Measurements from ENCODE around the gene SIRPG.
"Not testable (repeated sequence)": the region's sequence is repeated elsewhere in the genome, so short reads cannot be mapped to it uniquely, and the experiment has no call there.

SIRPG gene

DNA sequence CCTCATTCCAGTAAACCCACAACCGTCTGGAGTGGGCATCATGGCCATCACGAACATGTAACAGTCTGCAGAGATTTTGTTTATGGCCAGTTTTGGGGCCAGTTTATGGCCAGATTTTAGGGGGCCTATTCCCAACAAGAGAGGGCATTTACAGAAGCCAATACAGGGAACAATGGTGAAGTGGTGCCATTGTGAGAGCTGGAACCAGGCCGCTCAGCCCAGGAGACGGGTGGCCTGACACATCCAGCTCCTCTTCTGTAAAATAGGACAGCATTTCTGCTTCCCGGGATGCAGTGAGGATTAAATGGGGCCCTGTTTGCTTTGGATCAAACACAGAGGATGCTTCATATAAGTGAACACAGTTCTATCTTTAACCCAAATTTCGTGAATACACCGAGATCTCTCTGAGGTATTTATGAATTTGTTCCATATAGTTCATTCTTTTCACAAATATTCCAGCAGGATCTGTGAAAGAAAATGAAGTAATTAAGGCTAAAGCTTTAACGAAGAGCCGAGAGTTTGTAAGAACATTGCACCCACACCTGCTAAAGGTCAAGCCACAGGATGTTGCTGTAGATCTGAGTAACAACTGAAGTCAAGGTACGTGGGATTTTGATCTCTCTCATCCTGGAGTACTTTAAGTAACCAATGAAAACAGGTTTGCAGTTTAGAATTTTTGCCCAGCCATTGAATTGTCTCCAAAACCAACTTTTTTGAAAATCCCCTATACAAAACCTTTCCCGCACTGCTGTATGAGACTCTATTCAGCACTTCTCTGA is 14.5 kb upstream of the SIRPG start:
- peak; percentile 62 to 68 for ATAC-seq

DNA sequence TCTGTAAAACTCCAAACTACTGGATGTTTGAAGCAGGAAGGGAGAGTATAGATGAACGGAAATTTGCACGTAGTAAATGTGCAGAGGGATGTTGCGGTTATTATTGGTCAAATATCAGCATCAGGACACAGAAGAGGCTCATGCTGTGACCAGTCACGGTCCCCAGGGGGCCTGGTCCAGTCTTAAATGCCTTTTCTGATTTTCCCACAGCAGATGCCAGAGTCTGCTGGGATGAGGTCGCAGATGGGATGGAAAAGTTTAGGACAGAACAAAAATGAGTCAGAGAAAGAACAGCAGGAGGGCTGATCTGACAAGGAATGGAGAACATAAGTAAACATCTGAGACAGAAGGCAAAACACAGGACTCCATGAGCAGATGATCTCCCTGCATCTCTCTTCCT is 11.7 kb upstream of the SIRPG start:
- no peak for ATAC-seq

DNA sequence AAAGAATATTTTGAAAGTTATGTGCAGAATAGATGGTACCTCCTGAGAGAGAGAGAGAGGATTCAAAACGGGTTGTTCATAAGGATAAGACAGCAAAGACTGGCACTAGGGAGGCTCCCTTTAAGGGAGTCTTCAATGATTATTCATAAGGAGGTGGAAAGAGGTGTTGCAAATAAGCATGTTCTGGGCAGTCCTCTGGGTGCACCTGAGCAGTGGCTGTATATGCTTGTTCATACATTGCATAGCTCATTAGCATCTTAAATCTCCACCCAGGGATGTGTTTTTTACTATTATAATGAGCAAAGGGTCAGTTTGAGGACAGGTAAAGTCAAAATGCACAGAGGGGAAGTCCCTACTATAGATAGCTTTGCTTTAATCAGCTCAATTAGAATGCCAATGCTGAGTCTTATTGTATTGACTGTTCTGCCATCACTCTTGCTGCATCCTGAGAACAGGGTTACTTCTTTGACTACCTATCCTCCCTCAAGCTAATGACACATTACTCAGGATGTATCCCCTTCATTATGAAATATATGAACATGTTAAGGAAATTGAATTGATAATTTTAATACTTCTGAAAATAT is 10.0 kb upstream of the SIRPG start:
- ATAC-seq, result peak; percentile 61 to 66

GRCh38 chr20:1666802-1667201 is 9.2 kb upstream of the SIRPG start:
- ATAC-seq, result no peak

DNA sequence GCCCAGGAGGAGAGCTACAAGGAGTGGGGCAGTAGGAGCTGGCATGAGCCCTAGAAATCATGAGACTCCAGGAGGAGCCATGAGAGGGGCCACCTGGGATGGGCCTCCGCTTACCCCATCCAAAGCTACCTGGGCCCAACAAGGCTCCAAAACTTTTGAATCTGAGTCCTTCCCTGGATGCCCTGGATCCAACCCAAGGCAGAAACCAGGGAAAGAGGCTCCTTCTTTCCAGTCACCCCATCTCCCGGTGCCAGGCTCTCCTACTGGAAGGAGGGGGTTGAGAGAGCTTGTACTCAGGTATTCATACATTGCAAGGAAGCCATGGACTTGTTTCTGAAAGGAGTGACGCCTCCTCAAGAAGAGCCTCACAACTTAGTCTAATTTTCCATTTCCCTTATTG is 7.8 kb upstream of the SIRPG start:
- ATAC-seq, result no peak

DNA sequence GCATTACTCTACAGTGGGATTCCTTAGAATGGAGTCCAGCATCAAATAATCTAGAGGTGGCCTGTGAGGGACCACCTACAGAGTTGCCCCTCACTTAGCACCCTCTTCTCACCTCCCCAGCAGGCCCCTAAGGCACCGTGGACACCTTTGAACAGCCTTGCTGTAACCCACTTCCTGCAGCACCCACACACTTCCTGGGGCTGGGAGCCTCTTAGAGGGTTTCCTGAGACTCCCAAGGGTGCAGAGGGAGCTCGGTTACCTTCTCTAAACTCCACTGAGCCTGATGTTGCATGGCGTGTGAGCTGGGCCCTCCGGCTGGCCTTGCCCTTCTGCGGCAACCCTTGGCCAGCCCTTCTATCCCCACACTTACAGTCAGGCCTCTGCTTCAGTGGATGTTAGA is 7.3 kb upstream of the SIRPG start:
- ATAC-seq, result peak; percentile 11 to 21

- ATAC-seq, result peak; percentile 36 to 42
These were observed 6.3 kb upstream of the SIRPG start for GRCh38 chr20:1663917-1664316.

DNA sequence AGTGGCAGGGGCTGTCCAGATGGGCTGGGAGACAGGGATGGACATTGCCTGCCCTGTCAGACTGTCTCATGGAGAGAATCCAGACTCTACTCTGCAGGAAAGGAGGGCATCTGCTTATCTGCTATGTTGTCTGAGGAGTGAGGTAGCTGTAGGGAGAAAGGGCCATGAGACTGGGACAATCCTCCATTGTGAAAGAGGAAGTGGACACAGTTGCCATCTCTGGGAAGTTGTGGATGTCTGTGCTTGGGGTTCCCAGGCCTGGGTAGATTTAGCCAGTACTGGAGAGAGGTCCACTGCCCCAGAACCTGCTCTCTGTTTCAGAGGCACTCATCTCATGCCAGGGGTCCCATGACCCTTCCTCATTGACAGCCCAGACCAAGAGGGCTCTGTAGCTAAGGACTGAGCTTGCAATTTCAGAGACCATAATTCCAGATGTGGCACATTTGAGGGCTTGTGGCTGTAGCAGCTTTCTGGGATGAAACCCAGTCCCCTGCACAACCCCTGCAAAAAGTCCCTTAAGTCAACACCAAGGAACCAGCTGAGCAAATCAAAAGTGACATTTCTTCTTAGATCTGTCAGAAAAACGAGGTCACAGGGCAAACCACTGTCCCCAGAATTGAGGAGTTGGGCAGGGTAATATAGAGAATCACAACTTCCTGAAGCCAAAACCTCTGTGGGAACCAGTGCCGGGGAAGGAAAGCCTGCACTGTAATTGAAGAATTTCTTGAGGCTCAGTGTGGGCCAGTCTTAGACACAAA is 4.1 kb upstream of the SIRPG start:
- no peak for ATAC-seq

- peak; percentile 74 to 82 for ATAC-seq
These were observed 2.7 kb upstream of the SIRPG start for GRCh38 chr20:1660246-1660645.

DNA sequence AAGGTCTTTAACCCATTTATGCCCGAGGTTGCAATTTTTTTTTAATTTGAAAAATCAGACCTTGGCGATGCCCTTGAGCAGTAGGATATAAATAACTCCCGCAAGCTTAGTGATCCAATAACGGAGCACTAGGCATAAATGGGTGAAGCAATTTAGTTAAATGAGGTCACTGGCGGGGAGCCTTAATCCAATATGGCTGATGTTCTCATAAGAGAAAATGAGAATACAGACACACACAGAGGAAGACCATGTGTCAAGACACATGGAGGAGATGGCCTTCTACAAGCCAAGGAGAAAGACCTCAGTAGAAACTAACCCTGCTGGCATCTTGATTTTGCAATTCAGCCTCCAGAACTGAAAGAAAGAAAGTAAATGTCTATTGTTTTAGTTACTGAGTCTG is 735 bp downstream of the SIRPG start:
- ATAC-seq, result no peak

DNA sequence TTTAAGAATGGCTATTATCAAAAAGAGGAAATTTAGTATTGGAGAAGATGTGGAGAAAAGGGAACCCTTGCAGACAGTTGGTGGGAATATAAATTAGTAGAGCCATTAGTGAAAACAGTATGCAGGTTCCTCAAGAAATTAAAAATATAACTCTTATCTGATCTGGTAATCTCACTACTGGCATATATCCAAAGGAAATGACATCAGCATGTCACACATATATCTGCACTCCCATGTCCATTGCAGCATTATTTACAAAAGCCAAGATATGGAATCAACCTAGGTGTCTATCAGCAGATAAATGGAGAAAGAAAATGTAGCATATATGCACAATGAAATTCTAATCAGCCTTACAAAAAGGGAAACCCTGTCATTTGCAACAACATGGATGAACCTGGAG is 2.6 kb downstream of the SIRPG start:
- no peak for ATAC-seq

DNA sequence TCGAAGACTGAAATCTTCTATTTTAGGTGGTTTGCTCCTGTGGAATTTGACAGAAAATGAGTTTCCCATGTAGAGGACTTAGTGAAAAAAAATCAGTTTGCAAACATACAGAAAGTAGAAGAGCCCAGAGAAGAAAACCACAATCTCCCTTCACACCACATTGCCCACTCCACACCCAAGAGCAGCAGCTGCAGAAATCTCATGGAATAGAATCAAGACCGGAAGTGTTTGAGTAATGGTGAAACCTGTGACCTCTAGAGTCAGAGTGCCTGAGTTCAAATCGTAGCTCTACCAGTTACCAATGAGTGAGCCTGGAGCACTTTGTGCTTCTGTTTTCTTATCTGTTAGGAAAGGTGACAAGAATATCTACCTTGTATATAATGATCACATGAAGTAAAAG is 4.6 kb downstream of the SIRPG start:
- peak; percentile 38 for ATAC-seq

DNA sequence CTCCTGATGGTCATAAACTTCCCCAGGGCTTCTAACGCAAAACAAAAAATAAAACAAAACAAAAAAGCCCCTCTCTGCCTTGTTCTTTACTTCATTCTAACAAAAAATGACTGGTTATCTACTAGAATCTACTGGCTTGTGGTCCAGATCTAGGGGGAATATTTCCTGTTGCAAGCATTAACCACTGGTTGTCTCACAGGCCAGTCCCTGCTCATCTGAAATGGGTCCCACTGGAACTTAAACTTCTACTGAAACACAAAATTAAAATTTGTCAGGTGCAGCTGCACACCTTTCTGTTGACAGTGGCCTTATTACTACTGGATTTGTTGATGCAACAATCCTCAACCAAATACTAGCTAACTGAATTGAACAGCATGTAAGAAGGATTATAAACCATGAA is 5.5 kb downstream of the SIRPG start:
- ATAC-seq, result no peak

DNA sequence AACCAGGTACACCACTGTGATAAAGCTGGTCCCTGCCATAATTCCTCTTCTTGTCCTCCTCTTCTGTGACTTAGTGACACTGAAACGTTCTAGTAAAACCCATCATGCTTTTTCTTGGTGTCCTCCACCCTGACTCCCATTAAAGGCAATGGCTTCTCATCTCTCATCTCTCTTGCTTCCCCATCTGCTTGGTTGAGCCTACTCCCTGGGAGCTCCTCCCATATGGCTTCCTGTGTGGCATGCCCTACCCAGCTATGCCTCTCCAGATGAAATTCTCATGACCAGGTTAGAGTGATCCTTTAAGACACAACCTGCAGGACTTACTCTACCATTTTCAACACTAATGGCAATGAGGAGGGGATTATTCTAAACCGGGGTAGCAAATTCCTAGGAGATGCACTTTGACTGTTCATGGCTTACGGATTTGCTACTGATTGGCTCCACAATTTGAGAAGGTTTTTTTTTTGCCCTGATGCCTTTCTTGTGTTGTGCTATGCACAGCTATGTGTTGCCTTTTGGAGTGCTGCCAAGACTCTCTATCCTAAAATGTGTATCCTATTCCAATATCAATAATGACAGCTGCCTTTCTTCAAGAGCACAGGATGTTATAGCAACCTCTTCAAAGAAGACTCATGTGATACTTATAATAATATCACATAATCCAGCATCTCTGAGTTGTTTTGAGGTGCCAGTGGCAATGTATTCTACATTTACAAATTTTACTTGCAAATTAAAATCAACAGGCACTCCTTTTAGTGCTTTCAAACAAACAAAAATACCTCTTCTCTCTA is 6.1 kb downstream of the SIRPG start:
- no peak for ATAC-seq

GRCh38 chr20:1648101-1648500 is 9.5 kb downstream of the SIRPG start:
- ATAC-seq, result peak; percentile 80 to 89

DNA sequence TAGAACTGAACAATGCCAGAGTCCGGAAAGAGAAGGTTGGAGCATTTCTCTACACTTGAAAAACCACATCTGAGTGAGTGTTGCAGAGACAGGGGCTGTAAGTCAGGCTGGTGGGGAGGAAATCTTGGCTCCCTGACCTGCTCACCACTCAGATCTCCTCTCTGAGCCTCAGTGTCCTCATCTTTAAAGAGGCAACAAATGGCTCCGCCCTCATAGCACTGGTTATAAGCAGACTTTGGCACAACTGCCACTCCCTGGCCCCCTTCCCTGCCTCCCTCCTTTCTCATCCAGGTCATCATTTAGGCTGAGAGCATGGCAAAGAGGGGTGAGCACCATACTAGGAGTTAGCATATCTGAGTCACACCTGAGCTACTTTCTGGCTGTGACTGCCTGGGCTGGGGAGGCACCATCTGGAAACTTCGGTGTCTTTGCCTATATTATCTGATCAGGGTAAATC is 10.6 kb downstream of the SIRPG start:
- ATAC-seq, result peak; percentile 62 to 70

DNA sequence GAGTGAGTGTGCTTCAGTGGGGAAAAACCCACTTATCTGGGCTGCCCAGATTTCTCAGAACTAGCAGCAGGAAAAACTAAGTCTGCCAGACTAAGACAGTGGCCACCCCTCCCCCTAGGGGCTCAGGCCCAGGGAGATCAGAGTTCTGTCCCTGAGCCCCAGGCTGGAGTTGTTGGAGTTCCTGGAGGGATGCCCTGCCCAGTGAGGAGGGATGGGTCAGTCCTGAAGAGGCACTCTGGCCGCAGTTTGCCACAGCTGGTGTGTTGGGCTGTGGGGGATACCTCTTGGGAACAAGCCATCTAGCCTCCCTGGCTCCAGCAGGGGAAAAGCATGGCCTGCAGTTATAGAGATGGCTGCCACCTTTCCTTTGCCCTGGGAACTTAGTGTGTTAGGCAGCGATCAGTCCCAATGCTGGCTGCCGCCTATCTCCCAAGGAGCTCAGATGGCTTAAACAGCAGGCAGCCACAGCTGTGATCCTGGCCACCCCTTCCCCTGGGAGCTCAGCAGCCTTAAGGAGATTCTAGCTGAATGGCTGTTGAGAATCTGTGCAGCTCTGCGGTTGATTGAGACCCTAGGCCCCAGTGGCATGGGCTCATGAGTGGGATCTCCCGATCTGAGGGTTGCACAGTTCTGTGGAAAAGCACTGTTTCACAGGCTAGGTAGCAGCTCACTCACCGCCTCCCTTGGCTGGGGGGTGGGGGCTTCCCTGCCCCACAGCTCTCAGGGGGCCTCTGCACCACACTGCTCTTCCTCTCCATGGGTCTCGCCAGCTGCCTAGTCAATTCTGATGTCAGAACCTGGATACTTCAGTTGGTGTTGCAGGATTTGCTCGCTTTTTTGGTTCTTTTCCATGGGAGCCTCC is 13.2 kb downstream of the SIRPG start:
- no peak for ATAC-seq

DNA sequence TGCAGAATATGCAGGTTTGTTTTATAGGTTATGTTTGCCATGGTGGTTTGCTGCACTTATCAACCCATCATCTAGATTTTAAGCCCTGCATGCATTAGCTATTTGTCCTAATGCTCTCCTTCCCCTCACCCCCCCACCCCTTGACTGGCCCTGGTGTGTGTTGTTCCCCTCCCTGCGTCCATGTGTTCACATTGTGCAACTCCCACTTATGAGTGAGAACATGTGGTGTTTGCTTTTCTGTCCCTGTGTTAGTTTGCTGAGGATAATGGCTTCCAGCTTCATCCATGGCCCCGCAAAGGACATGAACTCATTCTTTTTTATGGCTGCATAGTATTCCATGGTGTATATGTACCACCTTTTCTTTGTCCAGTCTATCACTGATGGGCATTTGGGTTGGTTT is 18.9 kb downstream of the SIRPG start:
- ATAC-seq, result not testable (repeated sequence)

DNA sequence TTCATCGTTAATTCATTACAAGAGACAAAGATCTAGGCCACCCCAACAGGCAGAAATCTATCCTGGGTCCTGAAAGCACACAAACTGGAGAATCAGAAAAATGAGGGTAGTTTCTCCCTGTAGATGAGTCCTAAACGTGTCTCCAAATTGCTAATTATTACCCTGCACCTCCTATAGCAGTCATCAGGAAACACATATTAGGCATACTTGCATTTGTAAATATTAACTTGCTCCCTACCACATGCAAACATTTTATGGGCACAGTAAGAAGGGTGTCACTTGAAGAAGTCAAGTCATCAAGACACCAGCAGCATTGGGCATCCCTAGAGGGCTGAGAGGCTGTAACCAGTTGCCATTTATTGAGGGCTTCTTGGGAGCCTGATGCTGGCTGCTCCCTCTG is 19.8 kb downstream of the SIRPG start:
- no peak for ATAC-seq

- ATAC-seq, result no peak
These were observed 20.4 kb downstream of the SIRPG start for GRCh38 chr20:1637226-1637625.

DNA sequence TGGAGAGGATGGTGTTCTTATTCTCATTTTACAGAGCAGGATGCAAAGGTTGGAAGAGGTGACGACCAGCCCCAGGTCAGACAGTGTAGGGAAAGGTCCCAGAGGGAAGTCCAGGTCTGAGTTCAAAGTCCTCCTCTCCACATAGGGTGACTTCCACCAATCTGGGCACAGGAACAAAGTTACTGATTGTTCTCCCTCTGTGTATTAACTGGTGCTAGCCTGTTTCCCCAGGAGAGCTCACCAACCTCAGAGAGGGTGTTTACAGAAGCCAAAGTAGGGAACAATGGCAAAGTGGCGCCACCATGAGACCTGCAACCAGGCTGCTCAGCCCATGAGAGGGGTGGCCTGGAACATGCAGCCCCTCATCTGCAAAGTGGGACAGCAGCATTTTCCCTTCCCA is 21.0 kb downstream of the SIRPG start:
- no peak for ATAC-seq
